HepG2 (cell line): ENCODE data around the gene SAMD14. TPM values are rescaled to one million over a fixed set of nuclear protein-coding genes. Genes with fewer than 3 reads are reported as not detected.

Experiments used
- BHLHE40 ChIP-seq: IDR thresholded peaks from 2 replicates; pipeline ENCODE4 v1.6.1; 2011; ENCODE audit warnings: low read length, improper control_type of control experiment
- ETV5 ChIP-seq: IDR thresholded peaks from 2 replicates; pipeline ENCODE4 v1.6.1; 2018; ENCODE audit warnings: missing biosample characterization, missing genetic modification reagents, inconsistent platforms, borderline replicate concordance
- KDM1A ChIP-seq: IDR thresholded peaks from 2 replicates; pipeline ENCODE4 v1.6.1; 2016; ENCODE audit warnings: missing compliant biosample characterization
- MIER3 ChIP-seq: IDR thresholded peaks from 2 replicates; pipeline ENCODE4 v1.6.1; 2016; ENCODE audit warnings: missing compliant biosample characterization, borderline replicate concordance
- MTA3 ChIP-seq: sonication (generic); formaldehyde crosslinking; IDR thresholded peaks from 2 replicates; pipeline ENCODE4 v1.4.0; 2020; ENCODE audit warnings: missing genetic modification reagents
- MYC ChIP-seq: sonication (generic); formaldehyde crosslinking; IDR thresholded peaks from 2 replicates; pipeline ENCODE4 v1.9.0; 2021; ENCODE audit warnings: missing genetic modification reagents, borderline replicate concordance
- PPARG ChIP-seq: conservative IDR thresholded peaks from 2 replicates; pipeline ENCODE4 v1.6.1; 2016; ENCODE audit warnings: missing biosample characterization, missing genetic modification reagents
- RBM39 ChIP-seq: fragments of 200-400 bp; formaldehyde crosslinking; IDR thresholded peaks from one replicate; pipeline ENCODE4 v1.6.1; 2018; ENCODE audit warnings: antibody characterized with exemption, mild to moderate bottlenecking, low read depth, low read length; ENCODE audit not compliant: poor library complexity, severe bottlenecking
- TBX3 ChIP-seq: fragments of 450-650 bp; IDR thresholded peaks from 2 replicates; pipeline ENCODE4 v1.6.1; 2017; ENCODE audit warnings: antibody characterized with exemption, mild to moderate bottlenecking, inconsistent platforms, borderline replicate concordance
- TRIM24 ChIP-seq: sonication (generic); formaldehyde crosslinking; IDR thresholded peaks from 2 replicates; pipeline ENCODE4 v1.8.0; 2022; ENCODE audit warnings: mild to moderate bottlenecking, missing genetic modification reagents
- ZBTB33 ChIP-seq: sonication (generic); formaldehyde crosslinking; IDR thresholded peaks from 2 replicates; pipeline ENCODE4 v1.4.0; 2020; ENCODE audit warnings: missing genetic modification reagents
- ZNF101 ChIP-seq: sonication (generic); formaldehyde crosslinking; IDR thresholded peaks from 2 replicates; pipeline ENCODE4 v1.4.0; 2020; ENCODE audit warnings: mild to moderate bottlenecking, low read depth, missing genetic modification reagents, borderline replicate concordance
- ZNF430 ChIP-seq: sonication (generic); formaldehyde crosslinking; IDR thresholded peaks from 2 replicates; pipeline ENCODE4 v1.9.0; 2021; ENCODE audit warnings: mild to moderate bottlenecking, missing genetic modification reagents
- ZNF747 ChIP-seq: sonication (generic); formaldehyde crosslinking; IDR thresholded peaks from 2 replicates; pipeline ENCODE4 v1.8.1; 2023; ENCODE audit warnings: missing genetic modification reagents, mild to moderate bottlenecking, borderline replicate concordance
- polyA plus RNA-seq, 8 experiments: library from polyadenylated mRNA; depleted of rRNA in 3 of 8; stranded (reverse) in 7 of 8; unstranded in 1 of 8; fragments of >200 nt; fragmentation: Illumina TruSeq in 4 of 8; extraction: Trizol in 4 of 8; gene quantifications; 2 replicates each; pipeline versions ENCODE4 v1.2.1 to v1.2.3, GENCODE V29; 2011 to 2016; ENCODE audit warnings: low read depth in 4 of 8, missing spikeins in 1 of 8, mixed read lengths in 1 of 8; ENCODE audit not compliant: insufficient read depth in 1 of 8
- total RNA-seq, 5 experiments: library from RNA; depleted of rRNA; stranded (reverse); fragments of >200 nt; fragmentation: Illumina TruSeq; extraction: Trizol; gene quantifications; 2 replicates each; pipeline ENCODE4 v1.2.3, GENCODE V29; 2016; ENCODE audit warnings: low read depth in 1 of 5
- TF ChIP-seq, protein P1 (sequence below): sonication (generic); formaldehyde crosslinking; IDR thresholded peaks from 2 replicates; pipeline ENCODE4 v1.5.0; 2020; ENCODE audit warnings: missing genetic modification reagents, mild to moderate bottlenecking, borderline replicate concordance
- TF ChIP-seq, protein P2 (sequence below): IDR thresholded peaks from 2 replicates; pipeline ENCODE4 v1.6.1; 2016; ENCODE audit warnings: mild to moderate bottlenecking, missing biosample characterization, missing genetic modification reagents
- TF ChIP-seq, protein P3 (sequence below): IDR thresholded peaks from 2 replicates; pipeline ENCODE4 v1.6.1; 2016
- TF ChIP-seq, protein P4 (sequence below): sonication (generic); formaldehyde crosslinking; IDR thresholded peaks from 2 replicates; pipeline ENCODE4 v1.9.0; 2021; ENCODE audit warnings: missing genetic modification reagents, borderline replicate concordance
- TF ChIP-seq, protein P5 (sequence below): sonication (generic); formaldehyde crosslinking; IDR thresholded peaks from 2 replicates; pipeline ENCODE4 v1.4.0; 2020; ENCODE audit warnings: missing genetic modification reagents, borderline replicate concordance

SAMD14 gene
- total and polyA plus RNA-seq, 2 of the 13 experiments (the other 11 are each of a cell fraction or from before 2014, with no cell fraction given), result 0.07 to 0.22 TPM

DNA sequence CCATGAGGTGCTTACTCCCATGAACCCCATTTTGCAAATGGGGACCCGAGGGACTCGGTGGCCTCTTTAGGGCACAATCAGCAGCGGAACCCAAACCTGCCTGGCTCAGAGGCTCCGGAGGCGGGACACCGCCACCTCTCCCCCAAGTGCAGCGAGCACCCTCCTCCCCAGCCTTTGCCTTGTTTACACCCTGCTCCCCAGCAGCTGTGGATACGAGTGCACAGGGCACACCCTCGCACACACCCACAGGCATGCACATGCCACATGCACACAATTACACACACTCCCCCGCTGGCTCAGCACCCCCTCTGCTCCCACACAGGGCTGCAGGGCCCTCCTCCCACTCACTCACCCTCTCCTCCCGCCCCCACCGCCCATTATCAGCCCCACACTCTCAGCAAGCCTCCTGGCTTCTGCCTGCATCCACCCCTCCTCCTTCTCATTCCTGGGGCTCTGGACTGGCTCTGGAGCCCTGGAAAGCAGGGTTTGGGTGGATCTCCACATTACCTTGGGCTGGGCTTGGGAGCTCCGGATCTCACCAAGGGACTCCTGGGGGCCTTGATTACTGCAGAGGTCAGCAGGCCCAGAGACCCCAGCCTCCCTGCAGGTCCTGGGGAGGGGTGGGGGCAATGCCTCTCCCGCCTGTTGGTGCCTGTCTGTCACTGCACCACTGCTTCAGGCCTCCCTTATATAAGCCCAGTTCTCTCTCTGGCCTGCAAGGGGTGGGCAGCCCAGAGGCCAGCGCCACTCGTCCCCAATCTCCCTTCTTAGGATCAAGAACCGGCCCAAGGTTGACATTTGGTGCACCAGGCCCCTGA lies 28.4 kb downstream of the SAMD14 start (continued):
- TF ChIP-seq, protein P1, sequence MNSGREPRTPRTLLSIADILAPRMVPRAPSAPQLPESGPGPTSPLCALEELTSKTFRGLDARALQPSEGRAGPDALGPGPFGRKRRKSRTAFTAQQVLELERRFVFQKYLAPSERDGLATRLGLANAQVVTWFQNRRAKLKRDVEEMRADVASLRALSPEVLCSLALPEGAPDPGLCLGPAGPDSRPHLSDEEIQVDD (CRISPR knock-in tag), result no peak
- TF ChIP-seq ZBTB33, result peak; percentile 94
- peak; percentile 44; the same call in 1 of the 2 replicates for TF ChIP-seq PPARG (CRISPR knock-in tag)
- 0 out of 2 replicates have a peak, but pooled peaks have one; percentile 28 for TF ChIP-seq TBX3
- 0 out of 2 replicates have a peak, but pooled peaks have one; percentile 41 for TF ChIP-seq MIER3
- TF ChIP-seq BHLHE40, result peak; percentile 27; the same call in 1 of the 2 replicates
- TF ChIP-seq, protein P2, sequence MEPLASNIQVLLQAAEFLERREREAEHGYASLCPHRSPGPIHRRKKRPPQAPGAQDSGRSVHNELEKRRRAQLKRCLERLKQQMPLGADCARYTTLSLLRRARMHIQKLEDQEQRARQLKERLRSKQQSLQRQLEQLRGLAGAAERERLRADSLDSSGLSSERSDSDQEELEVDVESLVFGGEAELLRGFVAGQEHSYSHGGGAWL, result 0 out of 2 replicates have a peak, but pooled peaks have one; percentile 28
- TF ChIP-seq ZNF747 (CRISPR knock-in tag), result 0 out of 2 replicates have a peak, but pooled peaks have one; percentile 25
- TF ChIP-seq ZNF430 (CRISPR knock-in tag), result peak; percentile 60; the same call in 1 of the 2 replicates
- peak; percentile 61 for TF ChIP-seq MYC (CRISPR knock-in tag)
- no peak for TF ChIP-seq MTA3 (CRISPR knock-in tag)
- TF ChIP-seq RBM39, result peak; percentile 24
- TF ChIP-seq ZNF101 (CRISPR knock-in tag), result no peak
- no peak for TF ChIP-seq KDM1A (CRISPR knock-in tag)
- TF ChIP-seq, protein P3, sequence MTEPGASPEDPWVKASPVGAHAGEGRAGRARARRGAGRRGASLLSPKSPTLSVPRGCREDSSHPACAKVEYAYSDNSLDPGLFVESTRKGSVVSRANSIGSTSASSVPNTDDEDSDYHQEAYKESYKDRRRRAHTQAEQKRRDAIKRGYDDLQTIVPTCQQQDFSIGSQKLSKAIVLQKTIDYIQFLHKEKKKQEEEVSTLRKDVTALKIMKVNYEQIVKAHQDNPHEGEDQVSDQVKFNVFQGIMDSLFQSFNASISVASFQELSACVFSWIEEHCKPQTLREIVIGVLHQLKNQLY (CRISPR knock-in tag), result peak; percentile 96
- TF ChIP-seq, protein P4, sequence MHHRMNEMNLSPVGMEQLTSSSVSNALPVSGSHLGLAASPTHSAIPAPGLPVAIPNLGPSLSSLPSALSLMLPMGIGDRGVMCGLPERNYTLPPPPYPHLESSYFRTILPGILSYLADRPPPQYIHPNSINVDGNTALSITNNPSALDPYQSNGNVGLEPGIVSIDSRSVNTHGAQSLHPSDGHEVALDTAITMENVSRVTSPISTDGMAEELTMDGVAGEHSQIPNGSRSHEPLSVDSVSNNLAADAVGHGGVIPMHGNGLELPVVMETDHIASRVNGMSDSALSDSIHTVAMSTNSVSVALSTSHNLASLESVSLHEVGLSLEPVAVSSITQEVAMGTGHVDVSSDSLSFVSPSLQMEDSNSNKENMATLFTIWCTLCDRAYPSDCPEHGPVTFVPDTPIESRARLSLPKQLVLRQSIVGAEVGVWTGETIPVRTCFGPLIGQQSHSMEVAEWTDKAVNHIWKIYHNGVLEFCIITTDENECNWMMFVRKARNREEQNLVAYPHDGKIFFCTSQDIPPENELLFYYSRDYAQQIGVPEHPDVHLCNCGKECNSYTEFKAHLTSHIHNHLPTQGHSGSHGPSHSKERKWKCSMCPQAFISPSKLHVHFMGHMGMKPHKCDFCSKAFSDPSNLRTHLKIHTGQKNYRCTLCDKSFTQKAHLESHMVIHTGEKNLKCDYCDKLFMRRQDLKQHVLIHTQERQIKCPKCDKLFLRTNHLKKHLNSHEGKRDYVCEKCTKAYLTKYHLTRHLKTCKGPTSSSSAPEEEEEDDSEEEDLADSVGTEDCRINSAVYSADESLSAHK, result no peak
- peak; percentile 36; the same call in 1 of the 2 replicates for TF ChIP-seq ETV5
- no peak for TF ChIP-seq TRIM24
- TF ChIP-seq, protein P5, sequence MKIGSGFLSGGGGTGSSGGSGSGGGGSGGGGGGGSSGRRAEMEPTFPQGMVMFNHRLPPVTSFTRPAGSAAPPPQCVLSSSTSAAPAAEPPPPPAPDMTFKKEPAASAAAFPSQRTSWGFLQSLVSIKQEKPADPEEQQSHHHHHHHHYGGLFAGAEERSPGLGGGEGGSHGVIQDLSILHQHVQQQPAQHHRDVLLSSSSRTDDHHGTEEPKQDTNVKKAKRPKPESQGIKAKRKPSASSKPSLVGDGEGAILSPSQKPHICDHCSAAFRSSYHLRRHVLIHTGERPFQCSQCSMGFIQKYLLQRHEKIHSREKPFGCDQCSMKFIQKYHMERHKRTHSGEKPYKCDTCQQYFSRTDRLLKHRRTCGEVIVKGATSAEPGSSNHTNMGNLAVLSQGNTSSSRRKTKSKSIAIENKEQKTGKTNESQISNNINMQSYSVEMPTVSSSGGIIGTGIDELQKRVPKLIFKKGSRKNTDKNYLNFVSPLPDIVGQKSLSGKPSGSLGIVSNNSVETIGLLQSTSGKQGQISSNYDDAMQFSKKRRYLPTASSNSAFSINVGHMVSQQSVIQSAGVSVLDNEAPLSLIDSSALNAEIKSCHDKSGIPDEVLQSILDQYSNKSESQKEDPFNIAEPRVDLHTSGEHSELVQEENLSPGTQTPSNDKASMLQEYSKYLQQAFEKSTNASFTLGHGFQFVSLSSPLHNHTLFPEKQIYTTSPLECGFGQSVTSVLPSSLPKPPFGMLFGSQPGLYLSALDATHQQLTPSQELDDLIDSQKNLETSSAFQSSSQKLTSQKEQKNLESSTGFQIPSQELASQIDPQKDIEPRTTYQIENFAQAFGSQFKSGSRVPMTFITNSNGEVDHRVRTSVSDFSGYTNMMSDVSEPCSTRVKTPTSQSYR, result peak; percentile 51; the same call in 1 of the 2 replicates
